Hepatocyte (in vitro differentiated cells): ENCODE data around the gene CHST15. TPM values are rescaled to one million over a fixed set of nuclear protein-coding genes. Genes with fewer than 3 reads are reported as not detected.

ENCODE experiments used
- DNase-seq: peaks from one replicate; pipeline ENCODE4 v3.0.0-alpha.2; 2016; ENCODE audit warnings: low spot score
- H2AFZ ChIP-seq: fragments of 200-600 bp; sonication (generic); 2 replicates; pipeline ENCODE4 v1.6.0; 2016; ENCODE audit warnings: antibody characterized with exemption, mild to moderate bottlenecking
- H3K27ac ChIP-seq: fragments of 200-600 bp; sonication (generic); 2 replicates; pipeline ENCODE4 v1.5.1; 2016; ENCODE audit warnings: mild to moderate bottlenecking
- H3K27me3 ChIP-seq: fragments of 200-600 bp; sonication (generic); 2 replicates; pipeline ENCODE4 v1.6.1; 2016
- H3K36me3 ChIP-seq: fragments of 200-600 bp; sonication (generic); replicated peaks from 2 replicates; pipeline ENCODE4 v1.5.1; 2016; ENCODE audit warnings: low read depth; ENCODE audit not compliant: insufficient read depth
- H3K4me1 ChIP-seq: fragments of 200-600 bp; sonication (generic); 2 replicates; pipeline ENCODE4 v1.5.1; 2016; ENCODE audit warnings: mild to moderate bottlenecking, moderate library complexity; ENCODE audit not compliant: insufficient read depth
- H3K4me2 ChIP-seq: fragments of 200-600 bp; sonication (generic); 2 replicates; pipeline ENCODE4 v1.6.0; 2016
- H3K4me3 ChIP-seq: fragments of 200-600 bp; sonication (generic); 2 replicates; pipeline ENCODE4 v1.5.1; 2016; ENCODE audit warnings: mild to moderate bottlenecking
- H3K79me2 ChIP-seq: fragments of 200-600 bp; sonication (generic); 2 replicates; pipeline ENCODE4 v1.6.0; 2017; ENCODE audit warnings: mild to moderate bottlenecking
- H3K9me2 ChIP-seq: fragments of 200-600 bp; sonication (generic); replicated peaks from 2 replicates; pipeline ENCODE4 v1.6.0; 2017; ENCODE audit warnings: mild to moderate bottlenecking; ENCODE audit not compliant: insufficient read depth
- H3K9me3 ChIP-seq: fragments of 200-600 bp; sonication (generic); 2 replicates; pipeline ENCODE4 v1.5.1; 2016; ENCODE audit warnings: low read depth, mild to moderate bottlenecking
- H4K20me1 ChIP-seq: fragments of 200-600 bp; sonication (generic); 2 replicates; pipeline ENCODE4 v1.6.0; 2016; ENCODE audit warnings: mild to moderate bottlenecking; ENCODE audit not compliant: insufficient read depth, poor library complexity, severe bottlenecking
- CTCF ChIP-seq: fragments of 200-600 bp; sonication (generic); IDR thresholded peaks from 2 replicates; pipeline ENCODE4 v1.5.1; 2016; ENCODE audit warnings: antibody characterized with exemption, mild to moderate bottlenecking; ENCODE audit not compliant: poor library complexity
- EZH2 ChIP-seq: fragments of 200-600 bp; sonication (generic); IDR thresholded peaks from 2 replicates; pipeline ENCODE4 v1.6.1; 2016; ENCODE audit warnings: antibody characterized with exemption, mild to moderate bottlenecking, borderline replicate concordance
- EZH2phosphoT487 ChIP-seq: fragments of 200-600 bp; sonication (generic); IDR thresholded peaks from one replicate; pipeline ENCODE4 v1.6.1; 2018; ENCODE audit warnings: antibody characterized with exemption, mild to moderate bottlenecking, low read depth, moderate library complexity; ENCODE audit not compliant: unreplicated experiment, severe bottlenecking
- WGBS: methylation state at CpG from one replicate; pipeline ENCODE4 v1.1.6; 2016; ENCODE audit warnings: low lambda C conversion rate; ENCODE audit errors: missing lambda C conversion rate; 5-methylcytosine and 5-hydroxymethylcytosine counted together
- polyA plus RNA-seq: library from polyadenylated mRNA; unstranded; fragments of >200 nt; fragmentation: Nextera tagmentation; extraction: Ambion mirVana; gene quantifications from 2 replicates; pipeline ENCODE4 v1.2.1, GENCODE V29; 2016
- total RNA-seq: library from RNA; depleted of rRNA; stranded (reverse); fragments of >200 nt; gene quantifications from 2 replicates; pipeline ENCODE4 v1.2.3, GENCODE V29; 2014

The CHST15 gene
- total RNA-seq (4.1 and 4.5 TPM in 2 replicates), polyA plus RNA-seq (3.9 and 4.4 TPM in 2 replicates)

- peak; percentile 77 for DNase-seq
- no peaks in the 10 kb centered on the region for H3K79me2 ChIP-seq
- no peaks in the 10 kb centered on the region for H3K9me3 ChIP-seq
- TF ChIP-seq EZH2phosphoT487 = no peak
- TF ChIP-seq CTCF = peak; percentile 25
- H2AFZ ChIP-seq = peak within 1 kb of the TSS; percentile 68
- peaks cover 42% of the 10 kb centered on the region for H3K27me3 ChIP-seq
- peaks cover 21% of the 10 kb centered on the region for H3K4me1 ChIP-seq
- H3K27ac ChIP-seq = peak within 1 kb of the TSS; percentile 62
- H3K9me2 ChIP-seq = no peaks in the 10 kb centered on the region
- no peaks in the 10 kb centered on the region for H3K36me3 ChIP-seq
- H4K20me1 ChIP-seq = peaks cover 14% of the 10 kb centered on the region
- 1% methylated on average over 65 of the region's 106 CpGs for WGBS
- peak within 1 kb of the TSS; percentile 99 for H3K4me2 ChIP-seq
- peak within 1 kb of the TSS; percentile 82 for H3K4me3 ChIP-seq
These were observed at the start of gene CHST15 for GRCh38 chr10:124092860-124093773. TSS of gene CHST15 (minus strand) at chr10:124093598. CDS start at chr10:124046212, 47,386 bp downstream.

- DNase-seq = no peak
- Histone ChIP-seq H3K4me2 (no peak overlapping the region), H3K27me3 (no peaks in the 10 kb centered on the region), H3K36me3 (no peaks in the 10 kb centered on the region), H3K79me2 (no peaks in the 10 kb centered on the region), H3K9me2 (no peaks in the 10 kb centered on the region), H3K4me3 (no peak overlapping the region), H3K9me3 (no peaks in the 10 kb centered on the region), H4K20me1 (no peaks in the 10 kb centered on the region), H3K4me1 (no peaks in the 10 kb centered on the region), H2AFZ (no peak overlapping the region), H3K27ac (no peak overlapping the region)
- 95% methylated on average over 6 of the region's 6 CpGs for WGBS
- TF ChIP-seq CTCF (no peak), EZH2phosphoT487 (no peak), EZH2 (no peak)
These were observed 49.6 kb upstream of the CHST15 start for GRCh38 chr10:124142960-124143359.

GRCh38 chr10:124142006-124142739, 48.8 kb upstream of the CHST15 start:
- no peaks in the 10 kb centered on the region for H3K9me3 ChIP-seq
- TF ChIP-seq EZH2phosphoT487 (no peak), EZH2 (no peak), CTCF (no peak)
- H3K36me3 ChIP-seq = no peaks in the 10 kb centered on the region
- H3K27ac ChIP-seq = no peak overlapping the region
- H3K4me3 ChIP-seq = no peak overlapping the region
- H3K9me2 ChIP-seq = no peaks in the 10 kb centered on the region
- H2AFZ ChIP-seq = no peak overlapping the region
- no peak for DNase-seq
- 63% methylated on average over 7 of the region's 7 CpGs for WGBS
- no peaks in the 10 kb centered on the region for H4K20me1 ChIP-seq
- H3K79me2 ChIP-seq = no peaks in the 10 kb centered on the region
- no peaks in the 10 kb centered on the region for H3K27me3 ChIP-seq
- H3K4me1 ChIP-seq = no peaks in the 10 kb centered on the region
- no peak overlapping the region for H3K4me2 ChIP-seq
